ENCODE results near the gene PAWR. TPM values are rescaled to one million over a fixed set of nuclear protein-coding genes. Genes with fewer than 3 reads are reported as not detected.

PAWR gene
- total and polyA plus RNA-seq, 4 donors, result 6.8 to 119 (median 56.4) TPM

GRCh38 chr12:79644274-79645234 is 46.2 kb downstream of the PAWR start:
- DNase-seq, result no peak
- no peak overlapping the region for H3K27ac ChIP-seq (ENCODE audit: low read depth in 1 of 2, low read length in 1 of 2)
- ATAC-seq (ENCODE audit: insufficient read depth, low FRiP score), result no peak
- H3K9me3 ChIP-seq (ENCODE audit: control insufficient read depth in 4 of 4, insufficient read depth in 3 of 4, low read length in 3 of 4), result no peaks in the 10 kb centered on the region
- H3K9ac ChIP-seq (ENCODE audit: insufficient read depth in 1 of 2, low read length in 2 of 2), result no peak overlapping the region
- peaks cover 0 to 2% (median 0%) of the 10 kb centered on the region in 5 donors for H3K4me1 ChIP-seq (ENCODE audit: control insufficient read depth in 5 of 5, insufficient read depth in 5 of 5, low read length in 5 of 5)
- no peaks in the 10 kb centered on the region for H3K27me3 ChIP-seq (ENCODE audit: control insufficient read depth in 3 of 3, insufficient read depth in 3 of 3, low read length in 2 of 3)
- no peak overlapping the region for H3K4me3 ChIP-seq
- TF ChIP-seq CTCF (IDR thresholded peaks at IDR 0.05; ENCODE audit: control extremely low read depth, extremely low read depth), result no peak
- H3K36me3 ChIP-seq (ENCODE audit: control insufficient read depth in 4 of 4, insufficient read depth in 4 of 4, low read length in 4 of 4), result no peaks in the 10 kb centered on the region
- 55 to 77% methylated on average over 4 of the region's 4 CpGs for WGBS, 2 donors

GRCh38 chr12:79643821-79644220 is 46.9 kb downstream of the PAWR start:
- ATAC-seq (ENCODE audit: insufficient read depth, low FRiP score), result no peak
- no peak overlapping the region for H3K9ac ChIP-seq (ENCODE audit: insufficient read depth in 1 of 2, low read length in 2 of 2)
- TF ChIP-seq CTCF (IDR thresholded peaks at IDR 0.05; ENCODE audit: control extremely low read depth, extremely low read depth), result no peak

GRCh38 chr12:79638490-79638889 is 52.3 kb downstream of the PAWR start:
- no peak for DNase-seq

More at GRCh38 chr12:79643821-79644220, 46.9 kb downstream of the PAWR start:
- peaks cover 0 to 2% (median 0%) of the 10 kb centered on the region in 5 donors for H3K4me1 ChIP-seq (ENCODE audit: control insufficient read depth in 5 of 5, insufficient read depth in 5 of 5, low read length in 5 of 5)
- no peak overlapping the region for H3K4me3 ChIP-seq
- 89 to 92% methylated on average over 2 of the region's 2 CpGs for WGBS, 2 donors
- no peak overlapping the region for H3K27ac ChIP-seq (ENCODE audit: low read depth in 1 of 2, low read length in 1 of 2)
- no peak for DNase-seq
- H3K36me3 ChIP-seq (ENCODE audit: control insufficient read depth in 4 of 4, insufficient read depth in 4 of 4, low read length in 4 of 4), result no peaks in the 10 kb centered on the region
- H3K9me3 ChIP-seq (ENCODE audit: control insufficient read depth in 4 of 4, insufficient read depth in 3 of 4, low read length in 3 of 4), result no peaks in the 10 kb centered on the region
- no peaks in the 10 kb centered on the region for H3K27me3 ChIP-seq (ENCODE audit: control insufficient read depth in 3 of 3, insufficient read depth in 3 of 3, low read length in 2 of 3)

More at GRCh38 chr12:79638490-79638889, 52.3 kb downstream of the PAWR start:
- Histone ChIP-seq H3K9ac (ENCODE audit: insufficient read depth in 1 of 2, low read length in 2 of 2) (no peak overlapping the region), H3K4me1 (ENCODE audit: control insufficient read depth in 5 of 5, insufficient read depth in 5 of 5, low read length in 5 of 5) (peaks cover 0 to 2% (median 0%) of the 10 kb centered on the region in 5 donors), H3K9me3 (ENCODE audit: control insufficient read depth in 4 of 4, insufficient read depth in 3 of 4, low read length in 3 of 4) (no peaks in the 10 kb centered on the region), H3K36me3 (ENCODE audit: control insufficient read depth in 4 of 4, insufficient read depth in 4 of 4, low read length in 4 of 4) (no peaks in the 10 kb centered on the region), H3K27ac (ENCODE audit: low read depth in 1 of 2, low read length in 1 of 2) (no peak overlapping the region), H3K4me3 (no peak overlapping the region), H3K27me3 (ENCODE audit: control insufficient read depth in 3 of 3, insufficient read depth in 3 of 3, low read length in 2 of 3) (no peaks in the 10 kb centered on the region)
- 70 to 89% methylated on average over 2 of the region's 2 CpGs for WGBS, 2 donors
- TF ChIP-seq CTCF (IDR thresholded peaks at IDR 0.05; ENCODE audit: control extremely low read depth, extremely low read depth), result no peak
- ATAC-seq (ENCODE audit: insufficient read depth, low FRiP score), result no peak

Data from lung (tissue), 12 donors.